Naive thymus-derived CD8-positive, alpha-beta T cell (primary cell): ENCODE measurements around the gene DDX5. TPM values are rescaled to one million over a fixed set of nuclear protein-coding genes. Genes with fewer than 3 reads are reported as not detected.
A peak's percentile ranks its signal among the peaks of the same experiment; 100 is the strongest.

ENCODE experiments used
- ATAC-seq, 2 donors: fragments of 150-1000 bp; cut with Tn5 transposase in 1 of 2; sonication (Bioruptor Pico), chemical (Tn5 transposase) in 1 of 2; 1 replicate in 1 of 2; 2 replicates in 1 of 2; pipeline ENCODE4 v1.10.0; 2021; ENCODE audit warnings: mild to moderate bottlenecking in 2 of 2, moderate library complexity in 2 of 2
- POLR2A ChIA-PET: fragments of 350-600 bp; sonication (Branson Sonifier 250); formaldehyde crosslinking; loops from one replicate; lab custom pipeline; 2021; ENCODE audit warnings: antibody characterized with exemption; lab: Charles Lee
- DNase-seq, 10 donors: peaks; one replicate each; pipeline versions ENCODE4 v3.0.0 to v3.0.0-alpha.2; 2020 to 2022
- H3K27ac Mint-ChIP-seq, 10 donors: one replicate each; pipeline ENCODE4 v1.8.0; 2020 to 2022; ENCODE audit warnings: mild to moderate bottlenecking in 10 of 10, mixed read lengths in 10 of 10, moderate library complexity in 4 of 10, inconsistent platforms in 1 of 10
- H3K27me3 Mint-ChIP-seq, 5 donors: one replicate each; pipeline ENCODE4 v1.8.0; 2021 to 2022; ENCODE audit warnings: mixed read lengths in 5 of 5
- H3K36me3 Mint-ChIP-seq, 3 donors: one replicate each; pipeline ENCODE4 v1.8.0; 2020 to 2022; ENCODE audit warnings: mixed read lengths in 3 of 3, mild to moderate bottlenecking in 2 of 3, inconsistent platforms in 1 of 3
- H3K4me1 Mint-ChIP-seq, 4 donors: one replicate each; pipeline ENCODE4 v1.8.0; 2021 to 2022; ENCODE audit warnings: mixed read lengths in 4 of 4
- H3K4me3 Mint-ChIP-seq, 10 donors: one replicate each; pipeline ENCODE4 v1.8.0; 2020 to 2022; ENCODE audit warnings: mild to moderate bottlenecking in 10 of 10, mixed read lengths in 10 of 10, moderate library complexity in 6 of 10, inconsistent platforms in 1 of 10
- H3K9me3 Mint-ChIP-seq, 9 donors: one replicate each; pipeline ENCODE4 v1.8.0; 2020 to 2022; ENCODE audit warnings: mixed read lengths in 9 of 9, mild to moderate bottlenecking in 3 of 9, inconsistent platforms in 1 of 9, moderate library complexity in 1 of 9
- polyA plus RNA-seq, 3 donors: library from polyadenylated mRNA; unstranded; fragments of 300-500 nt; fragmentation: Illumina TruSeq; gene quantifications; one replicate each; pipeline ENCODE4 v1.2.3, GENCODE V29; 2021
- total RNA-seq, 8 experiments: library from RNA in 2 of 8; stranded (reverse) in 2 of 8; gene quantifications; one replicate each; pipeline ENCODE4 v1.2.3 and lab custom pipeline; 2021 to 2026

Gene DDX5
- total RNA-seq (1,000 to 10,000 TPM; 2,287 to 2,312 TPM), polyA plus RNA-seq (1,000 to 10,000 TPM; 1,055 to 1,400 (median 1,067) TPM), total RNA-seq (lab: John Stamatoyannopoulos, UW) (1,782 to 3,680 (median 2,559) reads per million in 6 experiments)

- H3K4me3 Mint-ChIP-seq = peak within 1 kb of the TSS; percentile 98 to 100 (median 100)
- H3K36me3 Mint-ChIP-seq = peaks cover 23 to 79% (median 44%) of the 10 kb centered on the region in 3 donors
- peak within 1 kb of the TSS; percentile 99 to 100 (median 100) for H3K27ac Mint-ChIP-seq
- POLR2A ChIA-PET = interaction anchor here (0.6 to 4.9 kb wide), 50 partner anchors 10 to 975 kb away, joined by 3 to 233 read pairs (median 5); partner anchors contain the start of genes CCDC47, DDX42, ERN1 and ICAM2
- peaks cover 0 to 6% (median 0%) of the 10 kb centered on the region in 9 donors for H3K9me3 Mint-ChIP-seq
- peaks cover 0 to 6% (median 0%) of the 10 kb centered on the region in 5 donors for H3K27me3 Mint-ChIP-seq
- DNase-seq (peak; percentile 92 to 99 (median 97)), ATAC-seq (peak in 1 of 2 donors; percentile 63)
- H3K4me1 Mint-ChIP-seq = peaks cover 34 to 82% (median 59%) of the 10 kb centered on the region in 4 donors
Measured at GRCh38 chr17:64506201-64506575, at the start of gene DDX5. TSS of gene DDX5 (minus strand) at chr17:64506289. CDS start at chr17:64506119, 170 bp downstream.

- DNase-seq (no peak), ATAC-seq (no peak)
- Mint-ChIP-seq H3K9me3 (no peaks in the 10 kb centered on the region), H3K36me3 (peaks cover 0 to 83% (median 12%) of the 10 kb centered on the region in 3 donors), H3K4me3 (no peak overlapping the region), H3K27me3 (no peaks in the 10 kb centered on the region), H3K27ac (peak overlapping the region in 2 of 10 donors; percentile 8 to 40), H3K4me1 (peaks cover 0 to 2% (median under 1%) of the 10 kb centered on the region in 4 donors)
- POLR2A ChIA-PET = interaction anchor here (0.6 kb wide), 1 partner anchor 568 kb away, joined by 4 read pairs; no protein-coding TSS in a partner anchor
Measured at GRCh38 chr17:64555281-64555680, 49.2 kb upstream of the DDX5 start.

- ATAC-seq (no peak), DNase-seq (no peak)
- no peaks in the 10 kb centered on the region for H3K9me3 Mint-ChIP-seq
- POLR2A ChIA-PET = interaction anchor here (1.2 kb wide), 1 partner anchor 47 kb away, joined by 4 read pairs; the partner anchor contains the start of genes CEP95 and DDX5
- no peak overlapping the region for H3K27ac Mint-ChIP-seq
- H3K36me3 Mint-ChIP-seq = peaks cover 0 to 88% (median 11%) of the 10 kb centered on the region in 3 donors
- H3K4me3 Mint-ChIP-seq = no peak overlapping the region
- H3K4me1 Mint-ChIP-seq = peaks cover 0 to 2% (median under 1%) of the 10 kb centered on the region in 4 donors
- no peaks in the 10 kb centered on the region for H3K27me3 Mint-ChIP-seq
Measured at GRCh38 chr17:64554028-64554637, 48.0 kb upstream of the DDX5 start.

GRCh38 chr17:64551461-64551860, 45.4 kb upstream of the DDX5 start:
- H3K27me3 Mint-ChIP-seq = no peaks in the 10 kb centered on the region
- POLR2A ChIA-PET = no interaction called here

GRCh38 chr17:64547319-64547718, 41.2 kb upstream of the DDX5 start:
- H3K27me3 Mint-ChIP-seq = no peaks in the 10 kb centered on the region
- no peak for DNase-seq
- POLR2A ChIA-PET = interaction anchor here (0.6 kb wide), 1 partner anchor 66 kb away, joined by 5 read pairs; no protein-coding TSS in a partner anchor
- H3K4me1 Mint-ChIP-seq = peaks cover 0 to 2% (median 0%) of the 10 kb centered on the region in 4 donors
- H3K36me3 Mint-ChIP-seq = peaks cover 0 to 81% (median 1%) of the 10 kb centered on the region in 3 donors
- H3K4me3 Mint-ChIP-seq = no peak overlapping the region
- no peak for ATAC-seq
- H3K27ac Mint-ChIP-seq = peak overlapping the region in 4 of 10 donors; percentile 0 to 26 (median 13)
- no peaks in the 10 kb centered on the region for H3K9me3 Mint-ChIP-seq

More at GRCh38 chr17:64551461-64551860, 45.4 kb upstream of the DDX5 start:
- no peak for DNase-seq
- Mint-ChIP-seq H3K9me3 (no peaks in the 10 kb centered on the region), H3K36me3 (peaks cover 0 to 89% (median 6%) of the 10 kb centered on the region in 3 donors), H3K4me1 (peaks cover 0 to 2% (median under 1%) of the 10 kb centered on the region in 4 donors), H3K27ac (peak overlapping the region in 4 of 10 donors; percentile 3 to 62 (median 46)), H3K4me3 (no peak overlapping the region)
- ATAC-seq = no peak

GRCh38 chr17:64546716-64547115, 40.6 kb upstream of the DDX5 start:
- ATAC-seq = no peak
- peak overlapping the region in 5 of 10 donors; percentile 0 to 37 (median 34) for H3K27ac Mint-ChIP-seq
- POLR2A ChIA-PET = no interaction called here
- H3K27me3 Mint-ChIP-seq = no peaks in the 10 kb centered on the region
- no peak overlapping the region for H3K4me3 Mint-ChIP-seq
- H3K36me3 Mint-ChIP-seq = peaks cover 0 to 81% (median 0%) of the 10 kb centered on the region in 3 donors
- DNase-seq = no peak
- H3K4me1 Mint-ChIP-seq = peaks cover 0 to 2% (median 0%) of the 10 kb centered on the region in 4 donors
- no peaks in the 10 kb centered on the region for H3K9me3 Mint-ChIP-seq

- peaks cover 0 to 2% (median 0%) of the 10 kb centered on the region in 4 donors for H3K4me1 Mint-ChIP-seq
- DNase-seq (no peak), ATAC-seq (no peak)
- no peaks in the 10 kb centered on the region for H3K27me3 Mint-ChIP-seq
- no peak overlapping the region for H3K27ac Mint-ChIP-seq
- peaks cover 0 to 67% (median 0%) of the 10 kb centered on the region in 3 donors for H3K36me3 Mint-ChIP-seq
- POLR2A ChIA-PET = interaction anchor here (0.6 to 1.3 kb wide), 2 partner anchors 40 to 163 kb away, joined by 3 to 4 read pairs; no protein-coding TSS in a partner anchor
- H3K4me3 Mint-ChIP-seq = no peak overlapping the region
- H3K9me3 Mint-ChIP-seq = no peaks in the 10 kb centered on the region
Measured at GRCh38 chr17:64544742-64545141, 38.7 kb upstream of the DDX5 start.

- H3K36me3 Mint-ChIP-seq = peaks cover 0 to 66% (median 0%) of the 10 kb centered on the region in 3 donors
- POLR2A ChIA-PET = interaction anchor here (0.8 kb wide), 1 partner anchor 109 kb away, joined by 4 read pairs; no protein-coding TSS in a partner anchor
- H3K4me3 Mint-ChIP-seq = no peak overlapping the region
- H3K27me3 Mint-ChIP-seq = no peaks in the 10 kb centered on the region
- no peak overlapping the region for H3K27ac Mint-ChIP-seq
- ATAC-seq (no peak), DNase-seq (no peak)
- H3K9me3 Mint-ChIP-seq = no peaks in the 10 kb centered on the region
- H3K4me1 Mint-ChIP-seq = peaks cover 0 to 9% (median 2%) of the 10 kb centered on the region in 4 donors
Measured at GRCh38 chr17:64540118-64540776, 34.2 kb upstream of the DDX5 start.

- ATAC-seq (peak; percentile 16 to 29), DNase-seq (no peak)
- Mint-ChIP-seq H3K27me3 (no peaks in the 10 kb centered on the region), H3K9me3 (no peaks in the 10 kb centered on the region), H3K4me1 (peaks cover 0 to 9% (median 2%) of the 10 kb centered on the region in 4 donors), H3K4me3 (no peak overlapping the region), H3K36me3 (peaks cover 0 to 72% (median 3%) of the 10 kb centered on the region in 3 donors), H3K27ac (peak overlapping the region; percentile 5 to 85 (median 58))
- POLR2A ChIA-PET = interaction anchor here (0.9 kb wide), 1 partner anchor 198 kb away, joined by 6 read pairs; no protein-coding TSS in a partner anchor
Measured at GRCh38 chr17:64538508-64539130, 32.5 kb upstream of the DDX5 start.

- H3K4me3 Mint-ChIP-seq = no peak overlapping the region
- no peaks in the 10 kb centered on the region for H3K9me3 Mint-ChIP-seq
- POLR2A ChIA-PET = no interaction called here
- DNase-seq (no peak), ATAC-seq (no peak)
- H3K36me3 Mint-ChIP-seq = peaks cover 0 to 78% (median 6%) of the 10 kb centered on the region in 3 donors
- H3K27ac Mint-ChIP-seq = peak overlapping the region in 7 of 10 donors; percentile 18 to 79 (median 32)
- peaks cover 0 to 9% (median under 1%) of the 10 kb centered on the region in 4 donors for H3K4me1 Mint-ChIP-seq
- H3K27me3 Mint-ChIP-seq = no peaks in the 10 kb centered on the region
Measured at GRCh38 chr17:64537488-64537887, 31.4 kb upstream of the DDX5 start.

- POLR2A ChIA-PET = no interaction called here
- ATAC-seq (no peak), DNase-seq (no peak)
- Mint-ChIP-seq H3K4me3 (no peak overlapping the region), H3K27ac (peak overlapping the region in 4 of 10 donors; percentile 18 to 53 (median 38)), H3K27me3 (no peaks in the 10 kb centered on the region), H3K4me1 (peaks cover 0 to 9% (median under 1%) of the 10 kb centered on the region in 4 donors), H3K36me3 (peaks cover 0 to 78% (median 6%) of the 10 kb centered on the region in 3 donors), H3K9me3 (no peaks in the 10 kb centered on the region)
Measured at GRCh38 chr17:64536913-64537312, 30.8 kb upstream of the DDX5 start.

GRCh38 chr17:64535357-64535756, 29.3 kb upstream of the DDX5 start:
- DNase-seq (no peak), ATAC-seq (no peak)
- Mint-ChIP-seq H3K36me3 (peaks cover 4 to 87% (median 16%) of the 10 kb centered on the region in 3 donors), H3K4me3 (no peak overlapping the region), H3K27me3 (no peaks in the 10 kb centered on the region), H3K4me1 (peaks cover 0 to 9% (median under 1%) of the 10 kb centered on the region in 4 donors), H3K27ac (peak overlapping the region in 3 of 10 donors; percentile 0 to 37 (median 13)), H3K9me3 (no peaks in the 10 kb centered on the region)
- POLR2A ChIA-PET = no interaction called here
